ENCODE data around the gene LGALS4.

Gene LGALS4

GRCh38 chr19:38849860-38850435 lies 37.2 kb upstream of the LGALS4 start, which contains the start of gene HNRNPL:
Gene HNRNPL, minus strand, starts transcription at chr19:38849986. Its CDS starts 20 bp downstream, at chr19:38849966.
- H3K9me3 ChIP-seq (ENCODE audit: control insufficient read depth, low read length): no peaks in the 10 kb centered on the region
- H3K9ac ChIP-seq (ENCODE audit: low read length): peak within 1 kb of the TSS; percentile 79
- no peaks in the 10 kb centered on the region for H3K27me3 ChIP-seq (ENCODE audit: control insufficient read depth, insufficient read depth, low read length)
- H3K36me3 ChIP-seq (ENCODE audit: control insufficient read depth, insufficient read depth, low read length): peaks cover 23% of the 10 kb centered on the region
- H3K4me1 ChIP-seq (ENCODE audit: control insufficient read depth, insufficient read depth, low read length): peaks cover 28% of the 10 kb centered on the region
- H3K4me3 ChIP-seq (ENCODE audit: low read length): peak within 1 kb of the TSS; percentile 77

- H3K36me3 ChIP-seq (ENCODE audit: control insufficient read depth, insufficient read depth, low read length): peaks cover 28% of the 10 kb centered on the region
- H3K4me3 ChIP-seq (ENCODE audit: low read length): peak overlapping the region; percentile 21
- peaks cover 28% of the 10 kb centered on the region for H3K4me1 ChIP-seq (ENCODE audit: control insufficient read depth, insufficient read depth, low read length)
- H3K27me3 ChIP-seq (ENCODE audit: control insufficient read depth, insufficient read depth, low read length): no peaks in the 10 kb centered on the region
- H3K9me3 ChIP-seq (ENCODE audit: control insufficient read depth, low read length): no peaks in the 10 kb centered on the region
- H3K9ac ChIP-seq (ENCODE audit: low read length): peak overlapping the region; percentile 71
Observed at GRCh38 chr19:38849147-38849859, 36.6 kb upstream of the LGALS4 start.

GRCh38 chr19:38848299-38849146 lies 35.8 kb upstream of the LGALS4 start:
- no peaks in the 10 kb centered on the region for H3K27me3 ChIP-seq (ENCODE audit: control insufficient read depth, insufficient read depth, low read length)
- H3K4me1 ChIP-seq (ENCODE audit: control insufficient read depth, insufficient read depth, low read length): peaks cover 30% of the 10 kb centered on the region
- H3K9ac ChIP-seq (ENCODE audit: low read length): peak overlapping the region; percentile 71
- H3K36me3 ChIP-seq (ENCODE audit: control insufficient read depth, insufficient read depth, low read length): peaks cover 36% of the 10 kb centered on the region
- peak overlapping the region; percentile 21 for H3K4me3 ChIP-seq (ENCODE audit: low read length)
- H3K9me3 ChIP-seq (ENCODE audit: control insufficient read depth, low read length): no peaks in the 10 kb centered on the region

- Histone ChIP-seq H3K4me3 (ENCODE audit: low read length) (no peak overlapping the region), H3K36me3 (ENCODE audit: control insufficient read depth, insufficient read depth, low read length) (peaks cover 54% of the 10 kb centered on the region), H3K9me3 (ENCODE audit: control insufficient read depth, low read length) (no peaks in the 10 kb centered on the region), H3K27me3 (ENCODE audit: control insufficient read depth, insufficient read depth, low read length) (no peaks in the 10 kb centered on the region), H3K4me1 (ENCODE audit: control insufficient read depth, insufficient read depth, low read length) (peaks cover 21% of the 10 kb centered on the region), H3K9ac (ENCODE audit: low read length) (no peak overlapping the region)
Observed at GRCh38 chr19:38846097-38846496, 33.4 kb upstream of the LGALS4 start.

DNA sequence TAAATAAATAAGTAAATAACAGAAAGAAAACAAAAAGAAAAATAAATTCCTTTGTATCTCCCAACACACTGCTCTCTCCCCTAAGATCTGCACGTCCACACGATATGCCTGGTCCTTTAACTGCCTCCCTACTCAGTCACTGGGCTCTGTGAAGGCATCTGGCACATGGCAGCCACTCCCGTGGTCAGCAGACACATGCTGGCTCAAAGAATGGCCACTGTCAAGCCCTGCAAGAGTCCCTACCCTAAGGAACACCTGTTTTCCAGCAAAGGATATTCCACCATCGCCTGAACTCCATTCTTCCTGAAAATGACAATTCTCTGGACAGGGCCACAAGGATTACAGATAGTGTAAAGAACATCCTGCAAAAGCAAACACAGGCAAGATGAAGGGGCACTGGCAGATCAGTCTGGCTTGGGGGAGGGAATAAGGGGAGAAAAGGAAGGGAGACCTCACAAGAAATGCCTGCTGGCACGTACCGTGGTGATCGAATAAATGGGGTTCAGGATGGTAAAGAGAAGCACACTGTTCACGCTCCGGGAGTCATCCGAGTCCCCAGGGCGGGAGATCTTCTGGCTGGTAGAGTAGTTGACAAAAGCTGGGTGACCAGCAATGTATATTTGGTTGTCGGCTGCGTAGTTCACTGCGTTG lies 32.8 kb upstream of the LGALS4 start:
- Histone ChIP-seq H3K4me1 (ENCODE audit: control insufficient read depth, insufficient read depth, low read length) (peaks cover 17% of the 10 kb centered on the region), H3K27me3 (ENCODE audit: control insufficient read depth, insufficient read depth, low read length) (no peaks in the 10 kb centered on the region), H3K9me3 (ENCODE audit: control insufficient read depth, low read length) (no peaks in the 10 kb centered on the region), H3K36me3 (ENCODE audit: control insufficient read depth, insufficient read depth, low read length) (peaks cover 60% of the 10 kb centered on the region), H3K9ac (ENCODE audit: low read length) (no peak overlapping the region), H3K4me3 (ENCODE audit: low read length) (no peak overlapping the region)

DNA sequence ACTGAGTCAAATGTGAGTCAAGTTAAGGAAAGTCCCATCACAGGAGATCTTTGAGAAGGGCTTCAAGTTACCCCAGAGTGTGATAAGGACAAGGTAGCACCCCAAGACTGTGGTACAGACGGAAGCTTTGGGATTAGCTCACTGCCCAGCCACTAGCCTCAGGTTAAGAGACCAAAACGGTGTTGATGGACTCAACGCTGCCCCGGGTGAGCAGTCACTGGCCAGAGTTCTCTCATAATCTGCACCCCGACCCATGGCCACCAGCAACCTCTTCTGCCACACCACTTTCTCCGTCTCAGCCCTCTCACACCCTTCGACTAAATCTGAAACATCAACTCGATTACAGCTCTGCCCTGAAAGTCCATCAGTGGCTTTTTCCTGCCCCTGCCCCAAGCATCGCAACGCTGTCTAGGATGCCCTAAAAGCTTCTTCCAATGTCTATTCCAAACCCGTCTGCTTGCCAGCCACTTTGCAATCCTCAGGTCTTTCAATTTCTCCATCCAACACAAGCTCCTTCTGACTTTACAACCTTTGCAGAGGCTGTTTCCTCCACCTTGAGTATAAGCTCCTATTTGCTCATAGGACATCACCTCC lies 31.4 kb upstream of the LGALS4 start:
- no peaks in the 10 kb centered on the region for H3K27me3 ChIP-seq (ENCODE audit: control insufficient read depth, insufficient read depth, low read length)
- peaks cover 22% of the 10 kb centered on the region for H3K4me1 ChIP-seq (ENCODE audit: control insufficient read depth, insufficient read depth, low read length)
- no peak overlapping the region for H3K9ac ChIP-seq (ENCODE audit: low read length)
- no peaks in the 10 kb centered on the region for H3K9me3 ChIP-seq (ENCODE audit: control insufficient read depth, low read length)
- H3K36me3 ChIP-seq (ENCODE audit: control insufficient read depth, insufficient read depth, low read length): peaks cover 68% of the 10 kb centered on the region
- H3K4me3 ChIP-seq (ENCODE audit: low read length): no peak overlapping the region

DNA sequence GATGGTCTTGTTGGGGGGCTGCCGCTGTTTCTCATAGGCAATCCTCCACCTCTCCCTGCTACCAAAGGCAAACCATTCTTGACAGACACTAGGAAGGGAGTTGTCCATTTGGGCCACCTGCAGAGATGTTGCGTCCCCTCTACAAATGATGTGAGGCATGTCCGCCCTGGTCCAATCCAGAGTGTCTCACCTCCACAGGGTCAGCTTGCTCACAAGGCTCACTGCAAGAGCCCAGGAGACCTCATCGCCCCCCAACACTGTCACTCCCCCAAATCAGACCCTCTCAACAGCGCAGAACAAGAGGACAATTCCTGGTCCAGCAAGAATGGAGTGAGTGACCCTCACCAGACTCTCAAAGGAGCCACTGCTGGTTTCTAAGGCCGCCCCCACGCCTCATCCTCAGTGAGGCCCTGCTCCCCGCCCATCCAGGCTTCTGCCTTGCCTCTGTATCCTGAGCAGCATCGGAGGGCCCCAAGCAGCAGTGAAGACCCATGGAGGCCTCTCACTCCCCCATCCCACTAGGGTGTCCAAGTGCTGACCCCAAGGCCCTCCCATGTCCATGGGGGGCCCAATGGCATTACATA lies 30.5 kb upstream of the LGALS4 start:
- Histone ChIP-seq H3K36me3 (ENCODE audit: control insufficient read depth, insufficient read depth, low read length) (peaks cover 76% of the 10 kb centered on the region), H3K27me3 (ENCODE audit: control insufficient read depth, insufficient read depth, low read length) (no peaks in the 10 kb centered on the region), H3K4me3 (ENCODE audit: low read length) (no peak overlapping the region), H3K9me3 (ENCODE audit: control insufficient read depth, low read length) (no peaks in the 10 kb centered on the region), H3K4me1 (ENCODE audit: control insufficient read depth, insufficient read depth, low read length) (peaks cover 28% of the 10 kb centered on the region), H3K9ac (ENCODE audit: low read length) (no peak overlapping the region)

- H3K36me3 ChIP-seq (ENCODE audit: control insufficient read depth, insufficient read depth, low read length): peaks cover 80% of the 10 kb centered on the region
- H3K27me3 ChIP-seq (ENCODE audit: control insufficient read depth, insufficient read depth, low read length): no peaks in the 10 kb centered on the region
- peaks cover 28% of the 10 kb centered on the region for H3K4me1 ChIP-seq (ENCODE audit: control insufficient read depth, insufficient read depth, low read length)
- H3K9ac ChIP-seq (ENCODE audit: low read length): no peak overlapping the region
- no peak overlapping the region for H3K4me3 ChIP-seq (ENCODE audit: low read length)
- no peaks in the 10 kb centered on the region for H3K9me3 ChIP-seq (ENCODE audit: control insufficient read depth, low read length)
Observed at GRCh38 chr19:38842439-38843174, 29.9 kb upstream of the LGALS4 start.

GRCh38 chr19:38841787-38842438 lies 29.2 kb upstream of the LGALS4 start:
- H3K9me3 ChIP-seq (ENCODE audit: control insufficient read depth, low read length): no peaks in the 10 kb centered on the region
- no peaks in the 10 kb centered on the region for H3K27me3 ChIP-seq (ENCODE audit: control insufficient read depth, insufficient read depth, low read length)
- no peak overlapping the region for H3K4me3 ChIP-seq (ENCODE audit: low read length)
- peaks cover 81% of the 10 kb centered on the region for H3K36me3 ChIP-seq (ENCODE audit: control insufficient read depth, insufficient read depth, low read length)
- H3K4me1 ChIP-seq (ENCODE audit: control insufficient read depth, insufficient read depth, low read length): peaks cover 34% of the 10 kb centered on the region
- H3K9ac ChIP-seq (ENCODE audit: low read length): no peak overlapping the region

DNA sequence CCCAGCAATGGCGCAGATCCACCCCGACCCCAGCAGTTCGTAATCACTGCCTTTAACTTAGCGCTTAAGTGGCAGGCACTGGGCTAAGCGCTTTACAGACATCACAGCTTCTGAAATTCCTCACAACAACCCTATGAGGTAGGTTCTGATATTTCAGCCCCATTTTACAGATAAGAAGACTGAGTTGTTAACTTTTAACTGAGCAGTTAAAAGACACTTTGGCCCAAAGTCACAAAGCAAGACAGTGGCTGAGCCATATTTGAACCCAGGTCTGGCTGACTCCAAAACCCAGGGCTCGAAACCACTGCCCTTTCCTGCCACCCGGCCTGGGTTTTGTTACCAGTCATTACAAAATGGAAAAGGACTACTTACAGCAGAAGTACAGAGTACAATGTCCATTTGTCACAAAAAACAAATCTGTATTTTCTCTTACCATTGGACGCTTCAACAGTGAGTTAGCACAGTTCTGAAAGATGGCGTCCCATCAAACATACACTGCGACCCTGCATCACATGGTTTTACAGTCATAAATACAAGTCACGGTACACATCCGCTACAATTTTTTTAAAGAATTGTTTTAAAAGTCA lies 28.5 kb upstream of the LGALS4 start:
- peaks cover 82% of the 10 kb centered on the region for H3K36me3 ChIP-seq (ENCODE audit: control insufficient read depth, insufficient read depth, low read length)
- H3K4me3 ChIP-seq (ENCODE audit: low read length): no peak overlapping the region
- peaks cover 38% of the 10 kb centered on the region for H3K4me1 ChIP-seq (ENCODE audit: control insufficient read depth, insufficient read depth, low read length)
- H3K9ac ChIP-seq (ENCODE audit: low read length): no peak overlapping the region
- no peaks in the 10 kb centered on the region for H3K27me3 ChIP-seq (ENCODE audit: control insufficient read depth, insufficient read depth, low read length)
- no peaks in the 10 kb centered on the region for H3K9me3 ChIP-seq (ENCODE audit: control insufficient read depth, low read length)
